Uterus (tissue), 2 donors: Measurements from ENCODE around the gene HSPG2.

ENCODE experiments used
- CTCF ChIP-seq, 4 experiments: fragments of 200-600 bp in 2 of 4; fragments of 450-650 bp in 2 of 4; sonication (generic) in 2 of 4; IDR thresholded peaks; one replicate each; pipeline ENCODE4 v1.5.1; 2016 to 2019; ENCODE audit warnings: antibody characterized with exemption in 4 of 4, mild to moderate bottlenecking in 2 of 4, moderate library complexity in 1 of 4
- POLR2A ChIP-seq, 2 donors: fragments of 450-650 bp; IDR thresholded peaks; one replicate each; pipeline ENCODE4 v1.6.1; 2016; ENCODE audit warnings: antibody characterized with exemption in 2 of 2, mild to moderate bottlenecking in 1 of 2, moderate library complexity in 1 of 2

GRCh38 chr1:21922090-21923013, 14.8 kb downstream of the HSPG2 start:
- TF ChIP-seq POLR2A (IDR thresholded peaks at IDR 0.05) (no peak), CTCF (IDR thresholded peaks at IDR 0.05) (no peak)
